Femur (tissue), 1 donor: ENCODE results near the gene SMIM22.

Experiments used
- DNase-seq: peaks from one replicate; pipeline ENCODE4 v3.0.0-alpha.2; 2017

Gene SMIM22

GRCh38 chr16:4826526-4826925 is 31.4 kb downstream of the SMIM22 start:
- no peak for DNase-seq

- DNase-seq = no peak
Observed at GRCh38 chr16:4826980-4827379, 31.8 kb downstream of the SMIM22 start.

- no peak for DNase-seq
Observed at GRCh38 chr16:4828567-4829321, 33.6 kb downstream of the SMIM22 start.

- DNase-seq = no peak
Observed at GRCh38 chr16:4830408-4830807, 35.2 kb downstream of the SMIM22 start.

DNA sequence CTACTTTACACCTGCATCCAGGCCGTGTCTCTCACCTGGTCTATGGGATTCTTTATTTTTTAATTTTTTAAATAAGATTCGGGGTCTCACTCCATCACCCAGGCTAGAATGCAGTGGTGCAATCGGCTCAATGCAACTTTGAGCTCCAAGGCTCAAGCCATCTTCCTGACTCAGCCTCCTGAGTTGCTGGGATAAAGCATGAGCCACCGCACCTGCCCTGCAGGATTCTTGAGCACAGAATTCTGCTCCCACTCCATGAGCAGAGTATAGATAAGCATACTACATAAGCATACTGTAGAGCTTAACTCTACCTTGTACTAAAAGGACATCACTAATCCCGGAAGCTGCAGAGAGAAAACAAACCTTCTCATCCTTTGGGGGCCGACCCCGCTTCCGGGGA is 36.4 kb downstream of the SMIM22 start:
- no peak for DNase-seq

DNA sequence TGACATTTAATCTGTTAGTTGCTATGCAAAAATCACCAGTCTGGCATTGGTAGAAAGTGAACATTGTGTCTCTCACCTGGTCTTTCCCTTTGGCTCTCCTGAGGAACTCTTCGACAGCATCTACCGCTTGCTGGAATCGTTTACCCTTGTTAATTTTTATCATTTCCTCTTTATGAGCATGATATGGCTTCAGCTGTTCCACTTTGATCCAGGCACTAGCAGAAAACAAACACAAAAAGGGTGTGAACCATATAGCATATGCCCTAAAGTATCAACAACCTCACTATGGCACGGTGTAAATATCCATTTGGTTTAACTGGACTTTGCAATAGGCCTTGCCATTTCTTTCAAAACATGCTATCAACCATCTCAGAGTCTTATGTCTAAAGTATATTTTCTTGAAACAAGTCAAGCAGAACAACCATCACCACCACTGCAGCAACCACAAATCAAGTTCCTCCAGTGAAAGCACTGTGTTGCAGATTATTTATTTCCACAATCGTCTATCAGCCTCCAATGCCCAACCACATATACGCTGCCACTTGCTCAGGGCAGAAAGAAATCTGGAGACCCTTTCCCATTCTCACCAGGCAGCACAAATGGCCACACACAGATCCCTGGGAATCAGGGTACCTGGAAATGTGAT is 37.7 kb downstream of the SMIM22 start:
- DNase-seq = no peak

GRCh38 chr16:4833584-4833983 is 38.4 kb downstream of the SMIM22 start:
- no peak for DNase-seq

DNA sequence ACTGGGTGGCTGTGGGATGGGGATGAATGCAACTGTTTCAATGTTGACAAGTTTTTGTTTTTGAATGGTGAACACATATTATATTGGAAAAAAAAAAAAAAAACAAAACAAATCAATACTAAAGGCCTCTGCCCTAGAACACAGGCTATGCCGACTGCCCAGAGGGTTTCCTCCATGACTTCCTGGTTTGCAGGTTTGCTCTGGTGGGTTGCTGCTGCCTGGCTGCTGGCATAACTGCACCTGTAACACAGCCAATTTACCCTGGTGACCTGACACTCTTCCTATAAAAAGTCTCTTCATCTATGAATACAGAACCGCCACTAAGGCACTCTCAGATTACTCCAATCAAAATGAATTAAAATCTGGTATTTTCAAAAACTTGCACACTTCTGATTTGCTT is 41.6 kb downstream of the SMIM22 start:
- DNase-seq = no peak

DNA sequence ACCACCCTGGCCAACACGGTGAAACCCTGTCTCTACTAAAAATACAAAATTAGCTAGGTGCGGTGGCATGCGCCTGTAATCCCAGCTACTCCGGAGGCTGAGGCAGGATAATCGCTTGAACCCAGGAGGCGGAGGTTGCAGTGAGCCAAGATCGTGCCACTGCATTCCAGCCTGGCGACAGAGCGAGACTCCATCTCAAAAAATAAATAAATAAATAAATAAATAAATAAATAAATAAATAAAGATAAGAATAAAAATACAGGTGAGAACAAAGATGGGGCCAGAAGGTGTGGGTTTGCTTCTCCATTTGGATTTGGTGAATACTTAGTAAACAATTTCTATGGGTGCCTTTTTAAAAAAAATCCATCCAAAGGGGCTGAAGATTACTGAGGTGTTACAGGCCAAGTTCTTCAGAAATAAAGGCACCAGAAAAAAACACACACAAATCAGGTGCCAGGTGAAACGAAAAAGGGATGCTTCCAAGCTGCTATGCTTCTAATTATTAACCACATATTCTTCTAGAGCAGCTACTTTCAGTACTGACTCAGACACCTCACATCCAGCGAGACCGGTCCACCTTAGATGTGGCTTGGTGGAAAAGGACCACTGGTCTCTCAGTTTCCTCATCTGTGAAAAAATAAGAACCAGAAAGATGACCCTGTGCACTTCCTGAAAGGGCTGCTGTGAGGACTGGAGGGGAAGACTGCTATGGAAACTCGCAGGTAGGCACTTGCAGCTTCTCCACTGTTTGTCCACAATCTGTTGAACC is 42.7 kb downstream of the SMIM22 start:
- no peak for DNase-seq

- no peak for DNase-seq
Observed at GRCh38 chr16:4839942-4840341, 44.8 kb downstream of the SMIM22 start.

DNA sequence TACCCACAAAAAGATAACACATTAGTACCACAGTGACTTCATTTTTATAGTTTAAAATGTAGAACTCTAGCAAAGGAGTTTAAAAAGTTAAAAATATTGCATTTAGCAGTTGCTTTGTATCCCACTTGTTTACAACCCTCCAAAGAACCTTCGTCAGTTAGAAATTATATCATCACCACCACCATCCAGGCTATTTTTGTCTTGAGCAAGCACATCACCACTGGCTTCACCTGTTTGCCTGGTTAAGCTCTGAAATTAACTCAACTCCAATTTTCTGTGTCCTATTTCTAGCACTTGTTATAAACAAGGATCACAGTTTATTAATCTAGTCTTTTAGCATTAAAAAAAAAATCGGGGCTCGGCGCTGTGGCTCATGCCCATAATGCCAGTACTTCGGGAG is 45.8 kb downstream of the SMIM22 start:
- no peak for DNase-seq
